ENCODE data around the gene USP38. TPM values are rescaled to one million over a fixed set of nuclear protein-coding genes. Genes with fewer than 3 reads are reported as not detected.
"Not testable (repeated sequence)": the region's sequence is repeated elsewhere in the genome, so short reads cannot be mapped to it uniquely, and the experiment has no call there.

The USP38 gene
- total and polyA plus RNA-seq, 7 experiments from 2014 or later: 17.7 to 28.8 (median 24.3) TPM

DNA sequence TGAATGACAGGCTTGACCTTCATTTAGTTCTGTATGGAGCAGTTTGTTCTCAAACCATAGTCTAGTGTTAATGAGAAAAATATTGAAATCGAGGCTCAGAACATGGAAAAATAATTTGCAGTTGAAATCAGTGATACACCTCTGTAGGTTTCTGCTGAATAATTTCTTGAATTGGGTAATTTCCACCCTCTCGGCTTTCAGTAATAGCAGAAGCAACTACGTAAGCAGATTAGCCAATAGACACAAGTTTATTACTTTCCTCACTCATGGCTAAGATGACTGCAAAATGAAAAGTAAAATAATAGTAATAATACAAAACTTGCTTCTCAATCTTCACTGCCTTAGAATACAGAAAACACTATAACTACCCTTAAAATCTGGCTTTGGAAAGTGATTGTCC, 46.0 kb downstream of the USP38 start:
- Mint-ChIP-seq H3K4me1 (no peaks in the 10 kb centered on the region), H3K27ac (no peak overlapping the region), H3K27me3 (peaks cover 0 to 3% (median 0%) of the 10 kb centered on the region in 5 donors), H3K4me3 (no peak overlapping the region), H3K36me3 (peaks cover 0 to 11% (median under 1%) of the 10 kb centered on the region in 5 donors), H3K9me3 (no peaks in the 10 kb centered on the region)
- CTCF ChIA-PET: no interaction called here
- peak; percentile 44 for ATAC-seq
- no peaks in the 10 kb centered on the region for H3K9me3 ChIP-seq (ENCODE audit: control insufficient read depth in 2 of 3, low read length in 3 of 3)
- intact Hi-C loops (cut with micrococcal nuclease): no loop called here
- no peak overlapping the region for H3K4me3 ChIP-seq (ENCODE audit: low read length)
- H3K4me1 ChIP-seq (ENCODE audit: control insufficient read depth in 2 of 2, insufficient read depth in 2 of 2, low read length in 2 of 2): no peaks in the 10 kb centered on the region
- DNase-seq: no peak
- no peaks in the 10 kb centered on the region for H3K27me3 ChIP-seq (ENCODE audit: control insufficient read depth in 2 of 2, insufficient read depth in 2 of 2, low read length in 2 of 2)
- POLR2A ChIA-PET: no interaction called here
- no peaks in the 10 kb centered on the region for H3K36me3 ChIP-seq (ENCODE audit: control insufficient read depth in 2 of 3, insufficient read depth in 3 of 3, low read length in 3 of 3)
- no peak overlapping the region for H3K27ac ChIP-seq (ENCODE audit: low read depth, low read length)

DNA sequence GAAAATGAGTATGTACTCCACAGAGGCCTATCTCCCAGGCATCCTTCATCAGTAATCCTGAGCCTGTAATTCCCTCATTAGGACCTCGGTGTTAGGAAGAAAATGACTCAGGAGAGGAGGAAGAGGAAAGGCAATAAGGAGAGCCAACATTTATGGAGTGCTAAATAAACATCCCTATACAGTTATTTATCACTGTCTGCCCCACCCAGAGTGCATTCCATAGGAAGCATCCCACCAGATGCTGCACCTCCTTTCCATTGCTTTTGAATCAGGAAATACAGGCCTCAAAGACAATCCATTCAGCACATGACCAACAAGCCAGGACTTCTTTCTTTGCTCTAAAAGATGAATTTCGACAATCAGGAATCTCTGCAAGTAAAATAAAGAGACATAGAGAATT, 47.6 kb downstream of the USP38 start:
- Histone ChIP-seq H3K36me3 (ENCODE audit: control insufficient read depth in 2 of 3, insufficient read depth in 3 of 3, low read length in 3 of 3) (no peaks in the 10 kb centered on the region), H3K27ac (ENCODE audit: low read depth, low read length) (no peak overlapping the region), H3K4me3 (ENCODE audit: low read length) (no peak overlapping the region), H3K9me3 (ENCODE audit: control insufficient read depth in 2 of 3, low read length in 3 of 3) (no peaks in the 10 kb centered on the region), H3K4me1 (ENCODE audit: control insufficient read depth in 2 of 2, insufficient read depth in 2 of 2, low read length in 2 of 2) (no peaks in the 10 kb centered on the region), H3K27me3 (ENCODE audit: control insufficient read depth in 2 of 2, insufficient read depth in 2 of 2, low read length in 2 of 2) (no peaks in the 10 kb centered on the region)
- no peak for ATAC-seq
- peaks cover 0 to 3% (median 0%) of the 10 kb centered on the region in 5 donors for H3K27me3 Mint-ChIP-seq
- no peak overlapping the region for H3K4me3 Mint-ChIP-seq
- no peaks in the 10 kb centered on the region for H3K4me1 Mint-ChIP-seq
- no peak for DNase-seq
- no peaks in the 10 kb centered on the region for H3K9me3 Mint-ChIP-seq
- no peak overlapping the region for H3K27ac Mint-ChIP-seq
- H3K36me3 Mint-ChIP-seq: no peaks in the 10 kb centered on the region
- POLR2A ChIA-PET: no interaction called here
- CTCF ChIA-PET: no interaction called here
- intact Hi-C loops (cut with micrococcal nuclease): no loop called here

DNA sequence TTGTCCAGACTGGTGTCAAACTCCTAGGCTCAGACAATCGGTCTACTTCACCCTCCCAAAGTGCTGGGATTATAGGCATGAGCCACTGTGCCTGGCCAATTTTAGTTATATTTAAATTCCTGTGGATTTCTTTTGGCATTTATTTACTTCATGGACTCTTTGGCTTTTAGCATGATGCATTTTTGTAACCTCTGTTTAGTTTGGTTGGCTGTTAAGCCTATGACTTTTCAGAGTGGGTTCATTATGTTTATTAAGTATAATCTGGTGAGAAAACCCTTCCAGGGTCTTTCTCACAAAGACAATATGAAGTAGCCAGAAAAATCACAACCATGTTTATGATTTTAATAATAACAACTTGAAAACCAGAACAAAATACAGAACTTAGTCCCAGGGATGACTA, 49.4 kb downstream of the USP38 start:
- ChIA-PET POLR2A (no interaction called here), CTCF (no interaction called here)
- no peaks in the 10 kb centered on the region for H3K9me3 Mint-ChIP-seq
- no peaks in the 10 kb centered on the region for H3K4me1 Mint-ChIP-seq
- H3K9me3 ChIP-seq (ENCODE audit: control insufficient read depth in 2 of 3, low read length in 3 of 3): no peaks in the 10 kb centered on the region
- no peak overlapping the region for H3K4me3 Mint-ChIP-seq
- no peaks in the 10 kb centered on the region for H3K36me3 Mint-ChIP-seq
- H3K4me1 ChIP-seq (ENCODE audit: control insufficient read depth in 2 of 2, insufficient read depth in 2 of 2, low read length in 2 of 2): no peaks in the 10 kb centered on the region
- DNase-seq (no peak), ATAC-seq (no peak)
- intact Hi-C loops (cut with micrococcal nuclease): no loop called here
- H3K27me3 Mint-ChIP-seq: peaks cover 0 to 3% (median 0%) of the 10 kb centered on the region in 5 donors
- H3K4me3 ChIP-seq (ENCODE audit: low read length): no peak overlapping the region
- no peak overlapping the region for H3K27ac ChIP-seq (ENCODE audit: low read depth, low read length)
- H3K36me3 ChIP-seq (ENCODE audit: control insufficient read depth in 2 of 3, insufficient read depth in 3 of 3, low read length in 3 of 3): no peaks in the 10 kb centered on the region
- H3K27me3 ChIP-seq (ENCODE audit: control insufficient read depth in 2 of 2, insufficient read depth in 2 of 2, low read length in 2 of 2): no peaks in the 10 kb centered on the region
- no peak overlapping the region for H3K27ac Mint-ChIP-seq

DNA sequence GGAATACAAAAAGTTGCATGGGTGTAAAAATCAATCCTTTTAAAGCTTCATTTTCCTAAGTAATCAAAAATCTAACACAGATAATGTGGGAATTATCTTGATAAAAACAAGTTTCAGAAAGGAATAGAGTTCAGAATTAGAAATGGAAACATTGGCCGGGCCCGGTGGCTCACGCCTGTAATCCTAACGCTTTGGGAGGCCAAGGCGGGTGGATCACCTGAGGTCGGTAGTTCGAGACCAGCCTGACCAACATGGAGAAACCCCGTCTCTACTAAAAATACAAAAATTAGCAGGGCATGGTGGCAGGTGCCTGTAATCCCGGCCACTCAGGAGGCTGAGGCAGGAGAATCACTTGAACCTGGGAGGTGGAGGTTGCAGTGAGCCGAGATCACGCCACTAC, 52.5 kb downstream of the USP38 start:
- CTCF ChIA-PET, H3K4me3 Mint-ChIP-seq: not testable (repeated sequence)

DNA sequence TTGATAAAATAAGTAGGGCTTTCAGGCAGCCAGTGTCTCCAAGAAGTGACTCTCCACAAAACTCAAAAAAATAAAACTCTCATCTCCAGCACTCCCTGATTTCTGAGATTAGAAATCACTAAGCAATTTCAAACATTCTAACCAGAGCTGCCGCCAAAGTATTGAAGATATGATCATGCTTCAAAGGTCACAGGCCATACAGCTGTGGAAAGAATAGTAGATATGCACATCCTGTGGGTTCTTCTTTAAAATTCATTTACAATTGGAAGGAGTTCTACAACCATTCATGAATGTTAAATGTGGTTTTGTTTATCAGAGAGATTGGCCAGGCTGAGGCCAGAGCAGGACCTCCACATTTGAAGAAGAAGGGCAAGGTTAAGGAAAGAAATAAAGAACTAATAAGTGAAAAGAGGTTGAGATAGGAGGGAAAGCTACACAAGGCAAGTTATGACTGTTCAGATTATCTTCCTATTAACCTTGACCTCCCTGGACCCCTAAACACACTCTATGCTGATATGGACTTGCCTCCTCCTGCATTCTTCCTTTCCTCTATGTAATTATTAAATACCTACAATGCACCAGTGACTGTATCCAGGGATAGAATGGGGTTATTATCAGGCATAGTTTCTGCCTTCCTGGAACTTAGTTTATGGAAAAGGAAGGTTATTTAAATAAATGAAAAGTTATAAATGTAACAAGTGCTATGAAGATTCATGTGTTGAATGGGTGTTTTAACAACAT, 56.4 kb downstream of the USP38 start:
- Mint-ChIP-seq H3K27ac (no peak overlapping the region), H3K4me1 (peaks cover 0 to 2% (median 0%) of the 10 kb centered on the region in 7 donors), H3K36me3 (no peaks in the 10 kb centered on the region), H3K4me3 (no peak overlapping the region), H3K27me3 (no peaks in the 10 kb centered on the region), H3K9me3 (peaks cover 0 to 18% (median 8%) of the 10 kb centered on the region in 11 donors)
- H3K4me3 ChIP-seq (ENCODE audit: low read length): no peak overlapping the region
- H3K36me3 ChIP-seq (ENCODE audit: control insufficient read depth in 2 of 3, insufficient read depth in 3 of 3, low read length in 3 of 3): no peaks in the 10 kb centered on the region
- DNase-seq: no peak
- intact Hi-C loops (cut with micrococcal nuclease): no loop called here
- ATAC-seq: no peak
- POLR2A ChIA-PET: no interaction called here
- CTCF ChIA-PET: no interaction called here
- no peak overlapping the region for H3K27ac ChIP-seq (ENCODE audit: low read depth, low read length)
- H3K9me3 ChIP-seq (ENCODE audit: control insufficient read depth in 2 of 3, low read length in 3 of 3): peaks cover 0 to 6% (median 0%) of the 10 kb centered on the region in 3 experiments
- no peaks in the 10 kb centered on the region for H3K27me3 ChIP-seq (ENCODE audit: control insufficient read depth in 2 of 2, insufficient read depth in 2 of 2, low read length in 2 of 2)
- H3K4me1 ChIP-seq (ENCODE audit: control insufficient read depth in 2 of 2, insufficient read depth in 2 of 2, low read length in 2 of 2): no peaks in the 10 kb centered on the region

More for the DNA sequence above, 52.5 kb downstream of the USP38 start:
- H3K27me3 Mint-ChIP-seq; intact Hi-C loops (cut with micrococcal nuclease); H3K36me3 Mint-ChIP-seq; H3K27ac Mint-ChIP-seq; ATAC-seq; H3K36me3 ChIP-seq (ENCODE audit: control insufficient read depth in 2 of 3, insufficient read depth in 3 of 3, low read length in 3 of 3); H3K9me3 ChIP-seq (ENCODE audit: control insufficient read depth in 2 of 3, low read length in 3 of 3); H3K27me3 ChIP-seq (ENCODE audit: control insufficient read depth in 2 of 2, insufficient read depth in 2 of 2, low read length in 2 of 2); H3K4me1 Mint-ChIP-seq; DNase-seq; H3K4me3 ChIP-seq (ENCODE audit: low read length); H3K4me1 ChIP-seq (ENCODE audit: control insufficient read depth in 2 of 2, insufficient read depth in 2 of 2, low read length in 2 of 2); H3K27ac ChIP-seq (ENCODE audit: low read depth, low read length); POLR2A ChIA-PET: not testable (repeated sequence)
- H3K9me3 Mint-ChIP-seq: peaks cover 0 to 13% (median 8%) of the 10 kb centered on the region in 11 donors

DNA sequence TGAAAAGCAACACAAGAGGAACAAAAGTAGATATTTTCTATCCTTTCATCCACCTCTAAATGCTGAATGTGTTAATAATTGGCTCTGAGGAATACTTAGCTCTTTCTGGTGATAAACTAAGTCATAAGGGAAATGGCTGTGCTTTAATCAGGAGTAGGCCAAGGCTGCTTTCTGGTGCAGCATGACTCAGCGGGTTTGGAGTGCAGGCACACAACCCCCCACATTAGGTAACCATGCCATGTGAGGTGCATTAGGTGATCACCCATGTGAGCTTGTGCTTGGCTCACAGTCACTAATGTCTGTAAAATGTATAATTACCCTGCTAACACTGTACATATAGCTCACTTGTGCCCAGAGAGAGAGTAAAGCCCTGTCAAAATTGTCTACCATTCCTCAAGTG, 57.2 kb downstream of the USP38 start:
- H3K4me3 Mint-ChIP-seq: no peak overlapping the region
- H3K27me3 Mint-ChIP-seq: peaks cover 0 to 6% (median 0%) of the 10 kb centered on the region in 5 donors
- ChIA-PET POLR2A (no interaction called here), CTCF (no interaction called here)
- Histone ChIP-seq H3K27ac (ENCODE audit: low read depth, low read length) (no peak overlapping the region), H3K9me3 (ENCODE audit: control insufficient read depth in 2 of 3, low read length in 3 of 3) (peaks cover 0 to 6% (median 0%) of the 10 kb centered on the region in 3 experiments), H3K4me1 (ENCODE audit: control insufficient read depth in 2 of 2, insufficient read depth in 2 of 2, low read length in 2 of 2) (no peaks in the 10 kb centered on the region), H3K27me3 (ENCODE audit: control insufficient read depth in 2 of 2, insufficient read depth in 2 of 2, low read length in 2 of 2) (no peaks in the 10 kb centered on the region), H3K4me3 (ENCODE audit: low read length) (no peak overlapping the region), H3K36me3 (ENCODE audit: control insufficient read depth in 2 of 3, insufficient read depth in 3 of 3, low read length in 3 of 3) (no peaks in the 10 kb centered on the region)
- H3K4me1 Mint-ChIP-seq: peaks cover 0 to 2% (median 0%) of the 10 kb centered on the region in 7 donors
- ATAC-seq: no peak
- intact Hi-C loops (cut with micrococcal nuclease): no loop called here
- no peak for DNase-seq
- H3K27ac Mint-ChIP-seq: no peak overlapping the region
- peaks cover 0 to 18% (median 8%) of the 10 kb centered on the region in 11 donors for H3K9me3 Mint-ChIP-seq
- H3K36me3 Mint-ChIP-seq: no peaks in the 10 kb centered on the region

DNA sequence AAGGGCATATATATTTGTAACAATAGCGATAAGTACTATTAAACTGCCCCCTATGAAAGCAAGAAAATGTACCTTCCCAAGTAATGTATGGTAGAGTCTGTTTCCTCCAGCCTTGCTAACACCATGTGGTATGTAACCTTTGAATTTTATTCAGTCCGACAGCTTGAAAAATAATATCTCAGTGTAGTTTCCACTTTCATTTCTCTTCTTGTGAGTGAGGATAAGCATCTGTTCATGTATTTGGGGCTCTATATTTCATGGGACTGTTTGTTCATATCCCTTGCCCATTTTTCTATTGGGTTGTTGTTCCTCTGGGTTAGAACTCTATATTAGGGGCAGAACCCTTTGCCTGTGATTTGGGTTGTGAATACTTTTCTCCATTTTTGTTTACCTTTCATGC, 58.3 kb downstream of the USP38 start:
- Histone ChIP-seq H3K4me1 (ENCODE audit: control insufficient read depth in 2 of 2, insufficient read depth in 2 of 2, low read length in 2 of 2) (no peaks in the 10 kb centered on the region), H3K27me3 (ENCODE audit: control insufficient read depth in 2 of 2, insufficient read depth in 2 of 2, low read length in 2 of 2) (no peaks in the 10 kb centered on the region), H3K9me3 (ENCODE audit: control insufficient read depth in 2 of 3, low read length in 3 of 3) (peaks cover 0 to 6% (median 0%) of the 10 kb centered on the region in 3 experiments), H3K4me3 (ENCODE audit: low read length) (no peak overlapping the region), H3K36me3 (ENCODE audit: control insufficient read depth in 2 of 3, insufficient read depth in 3 of 3, low read length in 3 of 3) (no peaks in the 10 kb centered on the region), H3K27ac (ENCODE audit: low read depth, low read length) (no peak overlapping the region)
- ChIA-PET CTCF (no interaction called here), POLR2A (no interaction called here)
- intact Hi-C loops (cut with micrococcal nuclease): no loop called here
- H3K27ac Mint-ChIP-seq: no peak overlapping the region
- H3K4me3 Mint-ChIP-seq: no peak overlapping the region
- DNase-seq (no peak), ATAC-seq (no peak)
- H3K9me3 Mint-ChIP-seq: peaks cover 0 to 18% (median 8%) of the 10 kb centered on the region in 11 donors
- H3K36me3 Mint-ChIP-seq: no peaks in the 10 kb centered on the region
- H3K27me3 Mint-ChIP-seq: peaks cover 0 to 9% (median 0%) of the 10 kb centered on the region in 5 donors
- H3K4me1 Mint-ChIP-seq: peaks cover 0 to 2% (median 0%) of the 10 kb centered on the region in 7 donors
